NB4 (cell line): ENCODE measurements around the gene REPIN1.

ENCODE experiments used
- POLR2A ChIP-seq: IDR thresholded peaks from 2 replicates; pipeline ENCODE4 v1.6.1; 2011; ENCODE audit warnings: mild to moderate bottlenecking; ENCODE audit not compliant: insufficient read length; ENCODE audit errors: extremely low read depth
- TF ChIP-seq, protein P1 (sequence below): IDR thresholded peaks from one replicate; pipeline ENCODE4 v1.5.1; 2012; ENCODE audit warnings: low read depth, low read length

DNA sequence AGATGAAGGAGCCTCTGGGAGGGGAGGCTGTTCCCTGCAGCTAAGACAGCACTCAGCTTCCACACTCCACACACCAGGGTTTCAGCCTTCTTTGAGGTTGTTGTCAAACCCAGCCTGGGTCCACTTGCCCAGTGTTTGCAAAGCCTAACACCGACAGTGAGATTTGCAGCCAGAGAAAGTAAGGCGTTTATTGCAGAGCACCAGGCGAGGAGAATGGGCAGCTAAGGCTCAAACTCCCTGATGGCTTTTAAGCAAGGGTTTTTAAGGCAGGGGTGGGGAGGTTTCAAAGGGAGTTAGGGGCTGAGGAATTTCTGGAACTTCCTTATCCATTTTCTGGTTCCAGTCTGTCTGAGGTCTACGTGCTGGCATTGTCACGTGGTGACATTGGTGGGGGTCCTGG, 5.8 kb downstream of the REPIN1 start:
- TF ChIP-seq, protein P1, sequence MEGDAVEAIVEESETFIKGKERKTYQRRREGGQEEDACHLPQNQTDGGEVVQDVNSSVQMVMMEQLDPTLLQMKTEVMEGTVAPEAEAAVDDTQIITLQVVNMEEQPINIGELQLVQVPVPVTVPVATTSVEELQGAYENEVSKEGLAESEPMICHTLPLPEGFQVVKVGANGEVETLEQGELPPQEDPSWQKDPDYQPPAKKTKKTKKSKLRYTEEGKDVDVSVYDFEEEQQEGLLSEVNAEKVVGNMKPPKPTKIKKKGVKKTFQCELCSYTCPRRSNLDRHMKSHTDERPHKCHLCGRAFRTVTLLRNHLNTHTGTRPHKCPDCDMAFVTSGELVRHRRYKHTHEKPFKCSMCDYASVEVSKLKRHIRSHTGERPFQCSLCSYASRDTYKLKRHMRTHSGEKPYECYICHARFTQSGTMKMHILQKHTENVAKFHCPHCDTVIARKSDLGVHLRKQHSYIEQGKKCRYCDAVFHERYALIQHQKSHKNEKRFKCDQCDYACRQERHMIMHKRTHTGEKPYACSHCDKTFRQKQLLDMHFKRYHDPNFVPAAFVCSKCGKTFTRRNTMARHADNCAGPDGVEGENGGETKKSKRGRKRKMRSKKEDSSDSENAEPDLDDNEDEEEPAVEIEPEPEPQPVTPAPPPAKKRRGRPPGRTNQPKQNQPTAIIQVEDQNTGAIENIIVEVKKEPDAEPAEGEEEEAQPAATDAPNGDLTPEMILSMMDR, result no peak
- TF ChIP-seq POLR2A, result no peak
